ENCODE results near the gene SERPINB6.

The SERPINB6 gene

GRCh38 chr6:2958776-2959175 is 12.6 kb downstream of the SERPINB6 start:
- H3K4me3 ChIP-seq (replicated peaks in 1 of 2; ENCODE audit: low read depth in 2 of 2, low read length in 2 of 2): no peak overlapping the region
- no peak for DNase-seq (ENCODE audit: low read depth in 2 of 2)
- TF ChIP-seq, protein P1, sequence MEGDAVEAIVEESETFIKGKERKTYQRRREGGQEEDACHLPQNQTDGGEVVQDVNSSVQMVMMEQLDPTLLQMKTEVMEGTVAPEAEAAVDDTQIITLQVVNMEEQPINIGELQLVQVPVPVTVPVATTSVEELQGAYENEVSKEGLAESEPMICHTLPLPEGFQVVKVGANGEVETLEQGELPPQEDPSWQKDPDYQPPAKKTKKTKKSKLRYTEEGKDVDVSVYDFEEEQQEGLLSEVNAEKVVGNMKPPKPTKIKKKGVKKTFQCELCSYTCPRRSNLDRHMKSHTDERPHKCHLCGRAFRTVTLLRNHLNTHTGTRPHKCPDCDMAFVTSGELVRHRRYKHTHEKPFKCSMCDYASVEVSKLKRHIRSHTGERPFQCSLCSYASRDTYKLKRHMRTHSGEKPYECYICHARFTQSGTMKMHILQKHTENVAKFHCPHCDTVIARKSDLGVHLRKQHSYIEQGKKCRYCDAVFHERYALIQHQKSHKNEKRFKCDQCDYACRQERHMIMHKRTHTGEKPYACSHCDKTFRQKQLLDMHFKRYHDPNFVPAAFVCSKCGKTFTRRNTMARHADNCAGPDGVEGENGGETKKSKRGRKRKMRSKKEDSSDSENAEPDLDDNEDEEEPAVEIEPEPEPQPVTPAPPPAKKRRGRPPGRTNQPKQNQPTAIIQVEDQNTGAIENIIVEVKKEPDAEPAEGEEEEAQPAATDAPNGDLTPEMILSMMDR (IDR thresholded peaks at IDR 0.05; ENCODE audit: low read depth, low read length): no peak

GRCh38 chr6:2958331-2958711 is 13.0 kb downstream of the SERPINB6 start:
- no peak for DNase-seq (ENCODE audit: low read depth in 2 of 2)
- no peak overlapping the region for H3K4me3 ChIP-seq (replicated peaks in 1 of 2; ENCODE audit: low read depth in 2 of 2, low read length in 2 of 2)
- TF ChIP-seq, protein P1 (IDR thresholded peaks at IDR 0.05; ENCODE audit: low read depth, low read length): no peak

- TF ChIP-seq, protein P1 (IDR thresholded peaks at IDR 0.05; ENCODE audit: low read depth, low read length): no peak
- H3K4me3 ChIP-seq (replicated peaks in 1 of 2; ENCODE audit: low read depth in 2 of 2, low read length in 2 of 2): no peak overlapping the region
- no peak for DNase-seq (ENCODE audit: low read depth in 2 of 2)
Measured at GRCh38 chr6:2957696-2958330, 13.6 kb downstream of the SERPINB6 start.

- DNase-seq (ENCODE audit: low read depth in 2 of 2): no peak
- TF ChIP-seq, protein P1 (IDR thresholded peaks at IDR 0.05; ENCODE audit: low read depth, low read length): no peak
- no peak overlapping the region for H3K4me3 ChIP-seq (replicated peaks in 1 of 2; ENCODE audit: low read depth in 2 of 2, low read length in 2 of 2)
Measured at GRCh38 chr6:2956930-2957685, 14.3 kb downstream of the SERPINB6 start.

DNA sequence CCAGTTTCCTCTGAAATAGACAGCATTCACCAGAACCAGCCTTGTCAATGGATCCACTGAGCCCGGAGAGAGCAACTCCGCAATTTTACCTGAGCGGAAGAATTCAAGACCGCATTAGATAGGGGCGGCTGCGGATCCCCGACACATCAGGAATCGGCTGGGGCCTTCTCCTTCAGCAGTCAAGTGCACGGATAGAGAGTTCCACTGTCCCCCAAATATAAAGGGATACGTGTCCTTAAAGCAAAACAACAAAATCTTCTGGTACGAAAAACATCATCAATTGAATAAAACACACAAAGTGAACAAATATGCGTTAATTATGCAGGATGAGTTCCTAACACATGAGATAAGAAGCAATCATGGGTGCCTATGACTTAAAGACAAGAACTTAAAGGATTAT is 18.3 kb downstream of the SERPINB6 start:
- no peak overlapping the region for H3K4me3 ChIP-seq (replicated peaks in 1 of 2; ENCODE audit: low read depth in 2 of 2, low read length in 2 of 2)
- TF ChIP-seq, protein P1 (IDR thresholded peaks at IDR 0.05; ENCODE audit: low read depth, low read length): no peak
- no peak for DNase-seq (ENCODE audit: low read depth in 2 of 2)

DNA sequence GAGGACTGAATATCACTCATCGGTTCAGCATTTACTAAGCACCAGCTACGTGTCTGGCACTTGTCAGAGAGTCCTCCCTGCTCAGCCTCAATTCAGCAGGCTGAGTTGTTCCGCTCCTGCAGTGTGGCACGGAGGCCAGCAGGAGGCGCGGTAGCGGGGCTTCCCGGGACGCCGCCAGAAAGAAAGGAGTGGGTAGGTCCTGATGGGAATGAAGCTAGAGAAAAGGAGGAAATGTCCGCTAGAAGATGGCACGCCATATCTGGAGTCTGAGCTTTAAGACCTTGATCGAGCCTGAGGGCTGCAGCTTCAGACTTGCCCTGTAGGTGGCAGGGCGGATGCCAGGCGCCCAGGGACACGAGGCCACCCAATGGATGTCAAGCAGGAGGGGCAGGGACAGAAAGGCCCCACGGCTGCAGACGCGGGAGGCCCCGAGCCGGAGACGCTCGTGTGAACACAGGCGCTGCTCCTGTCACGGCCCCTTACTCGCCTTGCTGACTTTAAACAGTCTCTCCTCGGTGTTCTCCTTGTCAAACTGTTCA is 18.7 kb downstream of the SERPINB6 start:
- DNase-seq (ENCODE audit: low read depth in 2 of 2): peak; percentile 88 to 93
- TF ChIP-seq, protein P1 (IDR thresholded peaks at IDR 0.05; ENCODE audit: low read depth, low read length): peak; percentile 98
- no peak overlapping the region for H3K4me3 ChIP-seq (replicated peaks in 1 of 2; ENCODE audit: low read depth in 2 of 2, low read length in 2 of 2)

All from cardiac fibroblast (primary cell).